ENCODE results near the gene SEMA3B. TPM values are rescaled to one million over a fixed set of nuclear protein-coding genes. Genes with fewer than 3 reads are reported as not detected.
"Not testable (repeated sequence)": the region's sequence is repeated elsewhere in the genome, so short reads cannot be mapped to it uniquely, and the experiment has no call there.

SEMA3B gene
- total and polyA plus RNA-seq, 4 donors, result 39.6 to 95.7 (median 61.7) TPM

GRCh38 chr3:50260027-50260941 is 8.7 kb upstream of the SEMA3B start:
- no peaks in the 10 kb centered on the region for H3K27me3 ChIP-seq (ENCODE audit: control insufficient read depth in 3 of 3, insufficient read depth in 3 of 3, low read length in 2 of 3)
- peak; percentile 99 for TF ChIP-seq CTCF (IDR thresholded peaks at IDR 0.05; ENCODE audit: control extremely low read depth, extremely low read depth)
- peaks cover 0 to 4% (median 0%) of the 10 kb centered on the region in 4 donors for H3K9me3 ChIP-seq (ENCODE audit: control insufficient read depth in 4 of 4, insufficient read depth in 3 of 4, low read length in 3 of 4)
- ATAC-seq (ENCODE audit: insufficient read depth, low FRiP score) (peak; percentile 87), DNase-seq (peak; percentile 95 to 97 (median 96))
- peaks cover 18 to 37% (median 23%) of the 10 kb centered on the region in 4 donors for H3K36me3 ChIP-seq (ENCODE audit: control insufficient read depth in 4 of 4, insufficient read depth in 4 of 4, low read length in 4 of 4)
- peaks cover 0 to 33% (median 19%) of the 10 kb centered on the region in 5 donors for H3K4me1 ChIP-seq (ENCODE audit: control insufficient read depth in 5 of 5, insufficient read depth in 5 of 5, low read length in 5 of 5)
- H3K4me3 ChIP-seq, result peak overlapping the region; percentile 15
- 2% methylated on average over 42 to 70 of the region's 70 CpGs for WGBS, 2 donors
- peak overlapping the region; percentile 87 to 88 for H3K27ac ChIP-seq (ENCODE audit: low read depth in 1 of 2, low read length in 1 of 2)
- peak overlapping the region; percentile 77 to 79 for H3K9ac ChIP-seq (ENCODE audit: insufficient read depth in 1 of 2, low read length in 2 of 2)

- no peak overlapping the region for H3K4me3 ChIP-seq
- peaks cover 0 to 40% (median 26%) of the 10 kb centered on the region in 5 donors for H3K4me1 ChIP-seq (ENCODE audit: control insufficient read depth in 5 of 5, insufficient read depth in 5 of 5, low read length in 5 of 5)
These were observed 8.0 kb upstream of the SEMA3B start for GRCh38 chr3:50260942-50261441.

GRCh38 chr3:50261505-50261904 is 7.4 kb upstream of the SEMA3B start:
- peaks cover 13 to 27% (median 17%) of the 10 kb centered on the region in 4 donors for H3K36me3 ChIP-seq (ENCODE audit: control insufficient read depth in 4 of 4, insufficient read depth in 4 of 4, low read length in 4 of 4)
- ATAC-seq (ENCODE audit: insufficient read depth, low FRiP score), result no peak
- H3K27me3 ChIP-seq (ENCODE audit: control insufficient read depth in 3 of 3, insufficient read depth in 3 of 3, low read length in 2 of 3), result no peaks in the 10 kb centered on the region
- WGBS, 2 donors, result 69 to 77% methylated on average over 2 of the region's 2 CpGs
- H3K4me3 ChIP-seq, result no peak overlapping the region
- no peak for DNase-seq
- H3K9ac ChIP-seq (ENCODE audit: insufficient read depth in 1 of 2, low read length in 2 of 2), result peak overlapping the region; percentile 77 to 79
- H3K9me3 ChIP-seq (ENCODE audit: control insufficient read depth in 4 of 4, insufficient read depth in 3 of 4, low read length in 3 of 4), result peaks cover 0 to 4% (median 0%) of the 10 kb centered on the region in 4 donors
- peak overlapping the region; percentile 38 to 88 for H3K27ac ChIP-seq (ENCODE audit: low read depth in 1 of 2, low read length in 1 of 2)
- H3K4me1 ChIP-seq (ENCODE audit: control insufficient read depth in 5 of 5, insufficient read depth in 5 of 5, low read length in 5 of 5), result peaks cover 0 to 45% (median 27%) of the 10 kb centered on the region in 5 donors
- TF ChIP-seq CTCF (IDR thresholded peaks at IDR 0.05; ENCODE audit: control extremely low read depth, extremely low read depth), result no peak

More at GRCh38 chr3:50260942-50261441, 8.0 kb upstream of the SEMA3B start:
- Histone ChIP-seq H3K9ac (ENCODE audit: insufficient read depth in 1 of 2, low read length in 2 of 2) (peak overlapping the region; percentile 77 to 79), H3K27ac (ENCODE audit: low read depth in 1 of 2, low read length in 1 of 2) (peak overlapping the region; percentile 87 to 88), H3K36me3 (ENCODE audit: control insufficient read depth in 4 of 4, insufficient read depth in 4 of 4, low read length in 4 of 4) (peaks cover 18 to 32% (median 22%) of the 10 kb centered on the region in 4 donors), H3K27me3 (ENCODE audit: control insufficient read depth in 3 of 3, insufficient read depth in 3 of 3, low read length in 2 of 3) (no peaks in the 10 kb centered on the region), H3K9me3 (ENCODE audit: control insufficient read depth in 4 of 4, insufficient read depth in 3 of 4, low read length in 3 of 4) (peaks cover 0 to 4% (median 0%) of the 10 kb centered on the region in 4 donors)
- TF ChIP-seq CTCF (IDR thresholded peaks at IDR 0.05; ENCODE audit: control extremely low read depth, extremely low read depth), result no peak
- DNase-seq (no peak), ATAC-seq (ENCODE audit: insufficient read depth, low FRiP score) (no peak)
- 68 to 70% methylated on average over 5 of the region's 5 CpGs for WGBS, 2 donors

GRCh38 chr3:50262200-50262599 is 6.7 kb upstream of the SEMA3B start:
- WGBS, 2 donors, result 97% methylated on average over 4 of the region's 4 CpGs
- not testable (repeated sequence) for H3K27me3 ChIP-seq (ENCODE audit: control insufficient read depth in 3 of 3, insufficient read depth in 3 of 3, low read length in 2 of 3); H3K4me3 ChIP-seq; H3K9me3 ChIP-seq (ENCODE audit: control insufficient read depth in 4 of 4, insufficient read depth in 3 of 4, low read length in 3 of 4); DNase-seq; ATAC-seq (ENCODE audit: insufficient read depth, low FRiP score); H3K9ac ChIP-seq (ENCODE audit: insufficient read depth in 1 of 2, low read length in 2 of 2)
- H3K36me3 ChIP-seq (ENCODE audit: control insufficient read depth in 4 of 4, insufficient read depth in 4 of 4, low read length in 4 of 4), result peaks cover 7 to 20% (median 11%) of the 10 kb centered on the region in 4 donors
- peaks cover 0 to 52% (median 28%) of the 10 kb centered on the region in 5 donors for H3K4me1 ChIP-seq (ENCODE audit: control insufficient read depth in 5 of 5, insufficient read depth in 5 of 5, low read length in 5 of 5)
- H3K27ac ChIP-seq (ENCODE audit: low read depth in 1 of 2, low read length in 1 of 2), result peak overlapping the region in 1 of 2 donors; percentile 12
